ENCODE measurements around the gene SPIRE1. TPM values are rescaled to one million over a fixed set of nuclear protein-coding genes. Genes with fewer than 3 reads are reported as not detected.
A peak's percentile ranks its signal among the peaks of the same experiment; 100 is the strongest.

The SPIRE1 gene
- total RNA-seq, 1 experiment from 2014 or later = 16.6 TPM

- no peak overlapping the region for H2BK12ac ChIP-seq (ENCODE audit: insufficient read length, low read depth, low read length)
- H4K20me1 ChIP-seq (ENCODE audit: control insufficient read depth, insufficient read depth, insufficient read length) = no peaks in the 10 kb centered on the region
- H3K27me3 Mint-ChIP-seq (ENCODE audit: low read depth) = no peaks in the 10 kb centered on the region
- H3K4ac ChIP-seq (ENCODE audit: low read depth, low read length) = no peak overlapping the region
- 0 out of 7 replicates have a peak overlapping the region, but pooled peaks of 1 of the 3 experiments have one; percentile 22 for H3K27ac Mint-ChIP-seq
- no peaks in the 10 kb centered on the region for H3K4me1 Mint-ChIP-seq
- H2BK120ac ChIP-seq (ENCODE audit: low read depth, low read length, poor library complexity, severe bottlenecking) = no peak overlapping the region
- H3K9me3 ChIP-seq (ENCODE audit: control insufficient read depth, low read depth, low read length) = no peaks in the 10 kb centered on the region
- no peak overlapping the region for H3K9ac ChIP-seq (ENCODE audit: extremely low read depth, insufficient read length, low read length)
- H3K14ac ChIP-seq (ENCODE audit: insufficient read depth, low read length) = no peak overlapping the region
- H3K36me3 Mint-ChIP-seq (ENCODE audit: insufficient read depth in 1 of 3, low read depth in 3 of 3) = peaks cover 4 to 35% (median 18%) of the 10 kb centered on the region in 3 experiments; a peak in 6 of 7 replicates
- no peak overlapping the region for H2BK15ac ChIP-seq (ENCODE audit: low read depth, low read length)
- no peak overlapping the region for H3K18ac ChIP-seq (ENCODE audit: insufficient read length, low read depth, low read length)
- H4K91ac ChIP-seq (ENCODE audit: insufficient read length, low read depth, low read length) = no peak overlapping the region
- no peak for DNase-seq
- no peaks in the 10 kb centered on the region for H3K4me1 ChIP-seq (ENCODE audit: insufficient read depth, low read length)
- H3K9me3 Mint-ChIP-seq = no peaks in the 10 kb centered on the region
- TF ChIP-seq CTCF (conservative IDR thresholded peaks at IDR 0.05) = no peak
- no peaks in the 10 kb centered on the region for H3K23me2 ChIP-seq (ENCODE audit: insufficient read length, low read depth, low read length, poor library complexity, severe bottlenecking)
- no peak overlapping the region for H3K27ac ChIP-seq (ENCODE audit: insufficient read length, low read depth, low read length)
- H3K79me1 ChIP-seq (ENCODE audit: insufficient read depth, low read depth, low read length, poor library complexity, severe bottlenecking) = no peaks in the 10 kb centered on the region
- H3K27me3 ChIP-seq (ENCODE audit: insufficient read depth, low read length) = no peaks in the 10 kb centered on the region
- no peaks in the 10 kb centered on the region for H3K79me2 ChIP-seq (ENCODE audit: insufficient read depth, low read length)
- H2AK5ac ChIP-seq (ENCODE audit: insufficient read length, low read length) = no peak overlapping the region
- no CpG with 5 or more reads among the region's 4 CpGs for WGBS (ENCODE audit: extremely low coverage, insufficient read length, low lambda C conversion rate)
- H3K4me3 Mint-ChIP-seq = no peak overlapping the region
- no peak overlapping the region for H4K5ac ChIP-seq (ENCODE audit: insufficient read length, low read depth, low read length)
- H3K4me2 ChIP-seq (ENCODE audit: insufficient read depth, insufficient read length, low read length) = no peak overlapping the region
- H2BK5ac ChIP-seq (ENCODE audit: insufficient read length, low read length) = no peak overlapping the region
- H2AFZ ChIP-seq (ENCODE audit: low read length) = no peak overlapping the region
- no peak overlapping the region for H3K56ac ChIP-seq (ENCODE audit: insufficient read length, low read depth, low read length)
- H3T11ph ChIP-seq (ENCODE audit: low read length) = no peak overlapping the region
- no peak overlapping the region for H2BK20ac ChIP-seq (ENCODE audit: low read depth, low read length, poor library complexity, severe bottlenecking)
- H4K8ac ChIP-seq (replicated peaks; ENCODE audit: insufficient read length, low read depth, low read length) = no peak overlapping the region
- H3K23ac ChIP-seq (ENCODE audit: insufficient read length, low read depth, low read length) = no peak overlapping the region
Measured at GRCh38 chr18:12689256-12689850, 31.4 kb upstream of the SPIRE1 start.

All from H9 (cell line).